SU-DHL-6 (cell line): Measurements from ENCODE around the gene MGAT4C.

Experiments used
- EZH2phosphoT487 ChIP-seq: fragments of 200-600 bp; sonication (generic), shearing (Covaris generic); conservative IDR thresholded peaks from 2 replicates; pipeline ENCODE4 v1.6.1; 2018; ENCODE audit warnings: mild to moderate bottlenecking, antibody characterized with exemption, low read length, moderate library complexity, mixed read lengths
- TF ChIP-seq, protein P1 (sequence below): fragments of 200-600 bp; sonication (generic); IDR thresholded peaks from one replicate; pipeline ENCODE4 v1.5.1; 2017; ENCODE audit warnings: antibody characterized with exemption, mild to moderate bottlenecking, low read length, moderate library complexity; ENCODE audit not compliant: insufficient read depth, poor library complexity, severe bottlenecking

DNA sequence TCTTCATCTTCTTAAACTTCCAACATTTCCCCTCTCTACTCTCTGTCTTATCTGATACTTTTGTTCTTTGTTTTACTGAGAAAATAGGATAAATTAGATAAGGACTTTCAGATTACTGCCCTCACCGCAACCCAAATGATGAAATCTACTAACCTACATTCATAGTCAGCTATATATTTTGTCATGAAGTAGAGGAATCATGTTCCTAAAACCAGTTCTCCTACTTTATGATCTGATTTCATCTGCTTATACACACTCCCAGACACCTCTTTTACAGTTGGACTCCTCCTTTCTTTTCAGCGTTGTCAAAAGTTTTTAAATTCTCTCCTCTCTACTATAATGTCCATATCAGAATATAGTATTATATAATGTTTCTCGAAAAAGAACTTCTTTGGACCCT lies 29.7 kb downstream of the MGAT4C start:
- TF ChIP-seq, protein P1, sequence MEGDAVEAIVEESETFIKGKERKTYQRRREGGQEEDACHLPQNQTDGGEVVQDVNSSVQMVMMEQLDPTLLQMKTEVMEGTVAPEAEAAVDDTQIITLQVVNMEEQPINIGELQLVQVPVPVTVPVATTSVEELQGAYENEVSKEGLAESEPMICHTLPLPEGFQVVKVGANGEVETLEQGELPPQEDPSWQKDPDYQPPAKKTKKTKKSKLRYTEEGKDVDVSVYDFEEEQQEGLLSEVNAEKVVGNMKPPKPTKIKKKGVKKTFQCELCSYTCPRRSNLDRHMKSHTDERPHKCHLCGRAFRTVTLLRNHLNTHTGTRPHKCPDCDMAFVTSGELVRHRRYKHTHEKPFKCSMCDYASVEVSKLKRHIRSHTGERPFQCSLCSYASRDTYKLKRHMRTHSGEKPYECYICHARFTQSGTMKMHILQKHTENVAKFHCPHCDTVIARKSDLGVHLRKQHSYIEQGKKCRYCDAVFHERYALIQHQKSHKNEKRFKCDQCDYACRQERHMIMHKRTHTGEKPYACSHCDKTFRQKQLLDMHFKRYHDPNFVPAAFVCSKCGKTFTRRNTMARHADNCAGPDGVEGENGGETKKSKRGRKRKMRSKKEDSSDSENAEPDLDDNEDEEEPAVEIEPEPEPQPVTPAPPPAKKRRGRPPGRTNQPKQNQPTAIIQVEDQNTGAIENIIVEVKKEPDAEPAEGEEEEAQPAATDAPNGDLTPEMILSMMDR = no peak
- TF ChIP-seq EZH2phosphoT487 = no peak
